OCI-LY3 (cell line): ENCODE measurements around the gene TIFAB.

Source experiments
- H2AFZ ChIP-seq: fragments of 200-600, 300-600 bp; shearing (Covaris generic); 2 replicates; pipeline ENCODE4 v1.6.0; 2014; ENCODE audit warnings: antibody characterized with exemption, low read depth, low read length
- H3K27ac ChIP-seq: fragments of 200-600, 300-600 bp; sonication (generic); 2 replicates; pipeline ENCODE4 v1.5.1; 2014; ENCODE audit warnings: mild to moderate bottlenecking, low read length, moderate library complexity, mixed read lengths
- H3K27me3 ChIP-seq: fragments of 200-600, 300-600 bp; sonication (generic); 2 replicates; pipeline ENCODE4 v1.6.1; 2014; ENCODE audit warnings: low read depth, low read length, mixed read lengths
- H3K36me3 ChIP-seq: fragments of 200-600, 300-600 bp; sonication (generic); replicated peaks from 2 replicates; pipeline ENCODE3; 2014; ENCODE audit warnings: low read depth, low read length, mixed read lengths
- H3K4me1 ChIP-seq: fragments of 300-600, 200-600 bp; sonication (generic); 2 replicates; pipeline ENCODE4 v1.6.1; 2014; ENCODE audit warnings: low read length, mixed read lengths
- H3K4me2 ChIP-seq: fragments of 200-600, 300-600 bp; sonication (generic); 2 replicates; pipeline ENCODE4 v1.6.1; 2014; ENCODE audit warnings: low read length, mixed read lengths
- H3K4me3 ChIP-seq: fragments of 300-600, 200-600 bp; sonication (generic); 2 replicates; pipeline ENCODE4 v1.5.1; 2014; ENCODE audit warnings: antibody characterized with exemption, mild to moderate bottlenecking, low read length, moderate library complexity
- H3K79me2 ChIP-seq: fragments of 300-600, 200-600 bp; shearing (Covaris generic); 2 replicates; pipeline ENCODE4 v1.6.1; 2014; ENCODE audit warnings: mild to moderate bottlenecking, low read length, mixed read lengths
- H3K9ac ChIP-seq: fragments of 300-600, 200-600 bp; shearing (Covaris generic); 2 replicates; pipeline ENCODE4 v1.6.0; 2014; ENCODE audit warnings: mild to moderate bottlenecking, low read length, moderate library complexity
- H3K9me3 ChIP-seq: fragments of 200-600, 300-600 bp; shearing (Covaris generic); 2 replicates; pipeline ENCODE4 v1.6.1; 2014; ENCODE audit warnings: low read length, mixed read lengths; ENCODE audit not compliant: insufficient read depth
- H4K20me1 ChIP-seq: fragments of 200-600, 300-600 bp; sonication (generic); 2 replicates; pipeline ENCODE4 v1.6.1; 2016; ENCODE audit warnings: low read length, mixed read lengths; ENCODE audit not compliant: insufficient read depth
- EZH2phosphoT487 ChIP-seq: fragments of 200-600 bp; shearing (Covaris generic); IDR thresholded peaks from 2 replicates; pipeline ENCODE4 v1.6.1; 2018; ENCODE audit warnings: antibody characterized with exemption, mixed run types, low read depth
- TF ChIP-seq, protein P1 (sequence below): fragments of 200-600, 300-600 bp; sonication (generic); IDR thresholded peaks from 2 replicates; pipeline ENCODE4 v1.5.1; 2014; ENCODE audit warnings: antibody characterized with exemption, low read length, low read depth

TIFAB gene

DNA sequence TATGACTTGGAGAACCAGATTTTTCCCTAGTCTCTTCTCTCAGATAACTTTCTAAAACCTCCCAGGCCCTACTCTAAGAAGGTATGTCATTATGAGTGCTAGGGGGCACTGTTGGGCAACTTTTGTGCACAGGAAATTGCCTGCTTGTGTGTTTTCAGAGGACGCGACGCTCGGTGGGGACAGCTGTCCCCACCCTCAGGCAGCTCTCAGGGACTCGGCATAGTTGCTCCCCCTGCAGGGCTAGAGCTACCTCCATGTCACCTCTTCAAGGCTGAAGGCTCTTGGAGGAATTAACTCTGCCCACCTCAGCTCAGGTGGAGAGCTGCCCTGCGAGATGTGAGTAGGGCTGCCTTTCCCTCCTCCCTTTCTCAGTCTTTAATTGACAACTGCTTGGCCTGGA, 10.2 kb upstream of the TIFAB start:
- H3K9ac ChIP-seq, result no peak overlapping the region
- no peaks in the 10 kb centered on the region for H3K79me2 ChIP-seq
- H4K20me1 ChIP-seq, result no peaks in the 10 kb centered on the region
- H3K4me3 ChIP-seq, result no peak overlapping the region
- no peaks in the 10 kb centered on the region for H3K9me3 ChIP-seq
- H3K4me2 ChIP-seq, result peak overlapping the region; percentile 55
- H3K27me3 ChIP-seq, result peaks cover 17% of the 10 kb centered on the region; the same call in 1 of the 2 replicates
- H3K27ac ChIP-seq, result no peak overlapping the region
- no peak overlapping the region; the same call in 1 of the 2 replicates for H2AFZ ChIP-seq
- TF ChIP-seq, protein P1, sequence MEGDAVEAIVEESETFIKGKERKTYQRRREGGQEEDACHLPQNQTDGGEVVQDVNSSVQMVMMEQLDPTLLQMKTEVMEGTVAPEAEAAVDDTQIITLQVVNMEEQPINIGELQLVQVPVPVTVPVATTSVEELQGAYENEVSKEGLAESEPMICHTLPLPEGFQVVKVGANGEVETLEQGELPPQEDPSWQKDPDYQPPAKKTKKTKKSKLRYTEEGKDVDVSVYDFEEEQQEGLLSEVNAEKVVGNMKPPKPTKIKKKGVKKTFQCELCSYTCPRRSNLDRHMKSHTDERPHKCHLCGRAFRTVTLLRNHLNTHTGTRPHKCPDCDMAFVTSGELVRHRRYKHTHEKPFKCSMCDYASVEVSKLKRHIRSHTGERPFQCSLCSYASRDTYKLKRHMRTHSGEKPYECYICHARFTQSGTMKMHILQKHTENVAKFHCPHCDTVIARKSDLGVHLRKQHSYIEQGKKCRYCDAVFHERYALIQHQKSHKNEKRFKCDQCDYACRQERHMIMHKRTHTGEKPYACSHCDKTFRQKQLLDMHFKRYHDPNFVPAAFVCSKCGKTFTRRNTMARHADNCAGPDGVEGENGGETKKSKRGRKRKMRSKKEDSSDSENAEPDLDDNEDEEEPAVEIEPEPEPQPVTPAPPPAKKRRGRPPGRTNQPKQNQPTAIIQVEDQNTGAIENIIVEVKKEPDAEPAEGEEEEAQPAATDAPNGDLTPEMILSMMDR, result peak; percentile 66
- TF ChIP-seq EZH2phosphoT487, result no peak
- no peaks in the 10 kb centered on the region for H3K36me3 ChIP-seq
- 0 out of 2 replicates have a peak, but pooled peaks cover 4% of the 10 kb centered on the region for H3K4me1 ChIP-seq

DNA sequence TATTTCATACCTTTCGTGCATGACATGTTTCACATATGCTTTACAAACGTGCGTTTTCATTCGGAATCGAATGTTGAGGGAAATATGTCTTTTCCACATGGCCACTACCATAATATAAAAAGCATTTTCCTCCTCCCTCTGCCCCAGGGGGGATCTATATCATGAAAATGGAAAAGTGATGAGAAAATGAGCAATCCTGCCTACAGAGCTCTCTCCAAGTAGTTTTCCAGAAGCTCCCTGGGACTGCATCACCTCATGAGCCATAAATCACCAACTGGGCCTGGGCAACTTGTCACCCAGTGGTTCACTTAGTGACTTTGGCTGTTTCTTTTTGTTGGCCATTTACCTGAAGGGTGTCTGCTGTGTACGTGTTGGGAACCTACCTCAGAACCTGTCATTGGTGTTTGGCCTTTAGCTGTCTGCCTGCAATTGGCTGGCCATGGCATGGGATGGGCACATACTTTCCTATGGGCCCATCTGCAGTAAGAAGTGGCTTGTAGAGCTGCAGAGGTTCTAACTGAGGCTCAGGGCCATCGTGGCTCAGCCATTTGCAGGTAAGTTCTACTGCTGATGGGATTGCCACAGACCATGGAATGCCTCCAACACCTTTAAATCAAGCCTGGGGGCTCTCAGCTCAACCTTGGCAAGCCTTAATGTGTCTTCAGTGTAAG, 9.5 kb upstream of the TIFAB start:
- no peak overlapping the region for H3K9ac ChIP-seq
- H3K4me1 ChIP-seq, result peaks cover 9% of the 10 kb centered on the region
- H3K79me2 ChIP-seq, result no peaks in the 10 kb centered on the region
- H3K9me3 ChIP-seq, result no peaks in the 10 kb centered on the region
- TF ChIP-seq, protein P1, result no peak
- no peak for TF ChIP-seq EZH2phosphoT487
- H3K4me2 ChIP-seq, result no peak overlapping the region
- H3K36me3 ChIP-seq, result no peaks in the 10 kb centered on the region
- no peak overlapping the region for H3K4me3 ChIP-seq
- H4K20me1 ChIP-seq, result no peaks in the 10 kb centered on the region
- H2AFZ ChIP-seq, result no peak overlapping the region
- peaks cover 17% of the 10 kb centered on the region; the same call in 1 of the 2 replicates for H3K27me3 ChIP-seq
- H3K27ac ChIP-seq, result no peak overlapping the region

DNA sequence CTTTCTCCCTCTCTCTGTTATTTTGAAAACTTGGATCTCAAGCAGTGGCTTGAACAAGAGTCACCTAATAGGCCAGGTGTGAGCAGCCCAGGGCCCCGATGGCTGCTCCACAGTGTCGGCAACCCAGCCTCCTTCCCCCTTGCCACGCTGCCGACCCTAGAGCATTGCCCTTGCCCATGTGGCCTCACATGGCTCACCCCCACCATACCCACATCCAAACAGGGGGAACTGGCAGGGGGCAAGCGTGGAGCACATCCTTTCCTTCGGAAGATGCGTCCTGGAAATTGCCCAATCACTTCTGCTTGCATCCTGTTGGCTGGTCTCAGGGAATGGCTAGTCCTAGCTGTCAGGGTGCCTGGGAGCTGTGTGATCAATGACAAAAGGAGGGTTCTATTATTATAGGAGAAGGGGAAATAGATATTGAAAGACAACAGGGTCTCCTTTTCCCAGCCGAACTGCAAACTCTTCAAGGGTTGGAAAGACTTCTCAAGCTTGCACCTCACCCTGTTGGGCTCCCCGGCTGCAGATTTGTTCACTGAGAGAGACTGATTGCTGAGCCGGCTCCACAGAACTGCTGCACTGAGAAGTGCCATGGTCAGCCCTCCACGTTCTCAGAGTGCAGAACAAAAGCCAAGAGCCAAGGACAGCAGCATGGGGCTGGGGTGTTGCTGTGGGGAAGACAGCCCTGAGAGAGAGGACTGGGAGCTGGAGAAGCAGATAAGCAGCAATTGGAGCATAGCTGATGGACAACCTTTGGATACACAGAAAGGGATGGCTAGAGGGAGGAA, 8.3 kb upstream of the TIFAB start:
- Histone ChIP-seq H3K9ac (no peak overlapping the region), H3K4me3 (no peak overlapping the region), H3K4me1 (peaks cover 13% of the 10 kb centered on the region), H3K79me2 (no peaks in the 10 kb centered on the region), H3K4me2 (no peak overlapping the region), H3K9me3 (no peaks in the 10 kb centered on the region), H2AFZ (no peak overlapping the region), H3K27ac (no peak overlapping the region), H3K36me3 (no peaks in the 10 kb centered on the region), H4K20me1 (no peaks in the 10 kb centered on the region), H3K27me3 (peaks cover 12% of the 10 kb centered on the region; the same call in 1 of the 2 replicates)
- TF ChIP-seq EZH2phosphoT487, result no peak
- TF ChIP-seq, protein P1, result no peak

DNA sequence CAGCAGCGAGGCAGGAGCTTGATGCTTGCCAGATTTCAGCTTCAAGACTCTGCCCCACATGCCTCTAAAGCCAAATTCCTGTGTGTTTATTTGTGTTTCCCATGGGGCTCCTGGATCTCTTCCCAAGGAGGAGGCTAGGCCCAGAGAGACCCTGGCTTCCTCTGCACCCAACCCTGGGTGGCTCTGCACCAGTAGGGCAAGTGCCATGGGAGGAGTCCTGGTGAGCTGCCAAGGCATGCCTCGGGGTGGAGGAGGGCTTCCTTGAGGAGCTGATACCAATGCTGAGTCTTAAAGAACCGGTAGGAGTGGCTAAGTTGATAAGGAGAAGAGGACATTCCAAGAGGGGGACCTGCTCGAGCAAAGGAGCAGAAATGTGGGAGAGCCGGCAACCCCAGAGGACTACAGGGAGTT, 6.8 kb upstream of the TIFAB start:
- TF ChIP-seq, protein P1, result no peak
- TF ChIP-seq EZH2phosphoT487, result no peak
- Histone ChIP-seq H3K27ac (no peak overlapping the region), H3K9ac (no peak overlapping the region), H3K4me3 (no peak overlapping the region), H3K36me3 (no peaks in the 10 kb centered on the region), H3K27me3 (peaks cover 5% of the 10 kb centered on the region; the same call in 1 of the 2 replicates), H2AFZ (no peak overlapping the region), H3K9me3 (no peaks in the 10 kb centered on the region), H3K4me2 (no peak overlapping the region), H3K4me1 (peaks cover 13% of the 10 kb centered on the region), H4K20me1 (no peaks in the 10 kb centered on the region), H3K79me2 (no peaks in the 10 kb centered on the region)
